Activated naive CD8-positive, alpha-beta T cell treated with anti-CD3 and anti-CD28 coated beads, Interleukin-2, amount 10 ng/mL, durations not matched to agents 7 days and 5 days (primary cell): ENCODE measurements around the gene KCNE1. TPM values are rescaled to one million over a fixed set of nuclear protein-coding genes. Genes with fewer than 3 reads are reported as not detected.
"Not testable (repeated sequence)": the region's sequence is repeated elsewhere in the genome, so short reads cannot be mapped to it uniquely, and the experiment has no call there.

ENCODE experiments used
- ATAC-seq: fragments of 150-1000 bp; cut with Tn5 transposase; one replicate; pipeline ENCODE4 v1.10.0; 2021; ENCODE audit warnings: low read depth, moderate library complexity
- POLR2A ChIA-PET: fragments of 350-600 bp; sonication (Branson Sonifier 250); formaldehyde crosslinking; loops from one replicate; lab custom pipeline; 2021; ENCODE audit warnings: antibody characterized with exemption; lab: Charles Lee
- DNase-seq: peaks from one replicate; pipeline ENCODE4 v3.0.0; 2021
- H3K27ac Mint-ChIP-seq: one replicate; pipeline ENCODE4 v1.8.0; 2022; ENCODE audit warnings: mild to moderate bottlenecking, mixed read lengths
- H3K27me3 Mint-ChIP-seq: one replicate; pipeline ENCODE4 v1.8.0; 2022; ENCODE audit warnings: mild to moderate bottlenecking, moderate library complexity, mixed read lengths
- H3K36me3 Mint-ChIP-seq: one replicate; pipeline ENCODE4 v1.8.0; 2021; ENCODE audit warnings: mild to moderate bottlenecking, mixed read lengths
- H3K4me1 Mint-ChIP-seq: one replicate; pipeline ENCODE4 v1.8.0; 2021; ENCODE audit warnings: mixed read lengths
- H3K4me3 Mint-ChIP-seq: one replicate; pipeline ENCODE4 v1.8.0; 2022; ENCODE audit warnings: mild to moderate bottlenecking, moderate library complexity, mixed read lengths
- H3K9me3 Mint-ChIP-seq: one replicate; pipeline ENCODE4 v1.8.0; 2021; ENCODE audit warnings: mixed read lengths
- total RNA-seq, 2 experiments: library from RNA; stranded (reverse); gene quantifications; one replicate each; pipeline ENCODE4 v1.2.3, GENCODE V29; 2021

The KCNE1 gene
- total RNA-seq, 2 experiments from 2014 or later: 0.33 TPM; not detected in 1

DNA sequence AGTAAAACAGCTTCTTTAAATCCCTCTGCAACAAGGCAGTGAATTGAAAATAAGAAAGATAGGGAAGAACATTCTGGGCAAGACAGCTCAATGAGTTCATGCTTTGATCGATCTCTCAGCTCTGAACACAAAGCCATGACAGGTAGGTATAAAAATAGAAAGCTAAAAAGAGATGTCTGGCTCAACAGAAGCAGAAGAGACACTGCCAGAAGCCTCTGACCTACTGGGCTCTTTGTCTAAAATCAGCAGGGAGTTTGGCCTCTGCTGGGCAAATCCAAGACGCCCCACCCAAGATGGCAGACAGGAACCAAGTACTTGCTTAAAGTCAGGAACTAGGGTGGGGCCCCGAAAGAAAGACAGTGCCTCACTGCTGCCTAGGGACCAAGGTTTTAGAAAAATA, 44.7 kb downstream of the KCNE1 start:
- H3K27me3 Mint-ChIP-seq, H3K4me3 Mint-ChIP-seq, H3K9me3 Mint-ChIP-seq, DNase-seq, H3K27ac Mint-ChIP-seq, H3K36me3 Mint-ChIP-seq, H3K4me1 Mint-ChIP-seq, POLR2A ChIA-PET, ATAC-seq: not testable (repeated sequence)

DNA sequence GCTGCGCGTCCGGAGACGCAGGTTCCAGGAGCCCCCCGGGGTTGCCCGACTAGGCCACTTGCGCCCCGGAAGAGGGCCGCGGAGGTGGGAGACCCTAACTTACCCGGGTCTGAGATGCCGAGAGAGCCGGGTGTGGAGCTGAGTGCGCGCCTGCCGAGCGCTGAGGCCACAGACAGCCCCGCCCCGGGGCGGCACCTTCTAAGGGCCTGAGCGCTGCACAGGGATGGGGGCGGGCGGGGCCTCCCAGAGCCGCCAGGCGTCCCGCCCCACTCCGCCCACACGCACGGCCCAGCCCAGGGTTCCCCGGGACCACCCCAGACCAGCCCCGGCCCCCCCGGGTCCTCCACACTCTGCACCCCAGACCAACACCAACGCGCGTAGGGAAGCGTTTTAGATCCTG, 52.6 kb downstream of the KCNE1 start:
- ATAC-seq, H3K9me3 Mint-ChIP-seq, H3K4me3 Mint-ChIP-seq, H3K36me3 Mint-ChIP-seq, H3K4me1 Mint-ChIP-seq, DNase-seq, H3K27ac Mint-ChIP-seq, H3K27me3 Mint-ChIP-seq, POLR2A ChIA-PET: not testable (repeated sequence)

- not testable (repeated sequence) for H3K27ac Mint-ChIP-seq, H3K4me1 Mint-ChIP-seq, H3K4me3 Mint-ChIP-seq
Measured at GRCh38 chr21:34458266-34458665, 53.7 kb downstream of the KCNE1 start.

GRCh38 chr21:34456180-34456579, 55.8 kb downstream of the KCNE1 start:
- H3K27me3 Mint-ChIP-seq, H3K4me3 Mint-ChIP-seq, ATAC-seq, H3K27ac Mint-ChIP-seq, POLR2A ChIA-PET, DNase-seq, H3K36me3 Mint-ChIP-seq, H3K4me1 Mint-ChIP-seq, H3K9me3 Mint-ChIP-seq: not testable (repeated sequence)

More at GRCh38 chr21:34458266-34458665, 53.7 kb downstream of the KCNE1 start:
- H3K36me3 Mint-ChIP-seq, H3K9me3 Mint-ChIP-seq, H3K27me3 Mint-ChIP-seq, POLR2A ChIA-PET, ATAC-seq, DNase-seq: not testable (repeated sequence)

GRCh38 chr21:34455628-34456027, 56.4 kb downstream of the KCNE1 start:
- H3K36me3 Mint-ChIP-seq, H3K27ac Mint-ChIP-seq, H3K4me1 Mint-ChIP-seq, H3K27me3 Mint-ChIP-seq, DNase-seq, ATAC-seq, H3K9me3 Mint-ChIP-seq, POLR2A ChIA-PET, H3K4me3 Mint-ChIP-seq: not testable (repeated sequence)

GRCh38 chr21:34447018-34447417, 65.0 kb downstream of the KCNE1 start:
- POLR2A ChIA-PET, H3K4me3 Mint-ChIP-seq, H3K36me3 Mint-ChIP-seq, H3K4me1 Mint-ChIP-seq, DNase-seq, H3K27me3 Mint-ChIP-seq, H3K9me3 Mint-ChIP-seq, H3K27ac Mint-ChIP-seq, ATAC-seq: not testable (repeated sequence)

- POLR2A ChIA-PET, ATAC-seq, H3K27me3 Mint-ChIP-seq, H3K27ac Mint-ChIP-seq, H3K4me3 Mint-ChIP-seq, DNase-seq, H3K9me3 Mint-ChIP-seq, H3K36me3 Mint-ChIP-seq, H3K4me1 Mint-ChIP-seq: not testable (repeated sequence)
Measured at GRCh38 chr21:34443486-34443885, 68.5 kb downstream of the KCNE1 start.

- H3K27me3 Mint-ChIP-seq, H3K9me3 Mint-ChIP-seq, H3K27ac Mint-ChIP-seq, H3K36me3 Mint-ChIP-seq, H3K4me1 Mint-ChIP-seq, DNase-seq, POLR2A ChIA-PET, ATAC-seq, H3K4me3 Mint-ChIP-seq: not testable (repeated sequence)
Measured at GRCh38 chr21:34429710-34430109, 82.3 kb downstream of the KCNE1 start.

- ATAC-seq, H3K4me3 Mint-ChIP-seq, H3K27ac Mint-ChIP-seq, H3K36me3 Mint-ChIP-seq, H3K27me3 Mint-ChIP-seq, H3K9me3 Mint-ChIP-seq, H3K4me1 Mint-ChIP-seq, DNase-seq, POLR2A ChIA-PET: not testable (repeated sequence)
Measured at GRCh38 chr21:34428441-34428840, 83.6 kb downstream of the KCNE1 start.

DNA sequence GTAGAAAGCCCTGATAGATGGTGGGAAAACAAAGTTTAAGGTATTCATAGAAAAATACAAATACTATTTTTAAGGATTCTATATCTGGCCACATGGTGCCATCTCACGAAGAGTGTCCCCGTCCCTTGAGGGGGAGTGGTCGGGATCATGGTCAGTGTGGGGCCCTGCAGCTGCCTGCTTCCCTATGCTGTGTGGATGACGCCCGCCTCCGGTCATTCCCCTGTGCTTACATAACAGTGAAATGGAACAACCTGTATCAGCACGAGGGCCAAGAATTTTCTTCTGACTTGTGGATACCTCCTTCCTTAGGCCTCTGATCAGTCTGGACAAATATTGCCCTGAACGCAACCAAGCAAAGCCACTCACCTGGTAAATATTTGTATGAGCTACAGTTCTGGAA, 84.7 kb downstream of the KCNE1 start:
- H3K4me1 Mint-ChIP-seq, H3K36me3 Mint-ChIP-seq, ATAC-seq, H3K9me3 Mint-ChIP-seq, DNase-seq, H3K4me3 Mint-ChIP-seq, POLR2A ChIA-PET, H3K27ac Mint-ChIP-seq, H3K27me3 Mint-ChIP-seq: not testable (repeated sequence)

DNA sequence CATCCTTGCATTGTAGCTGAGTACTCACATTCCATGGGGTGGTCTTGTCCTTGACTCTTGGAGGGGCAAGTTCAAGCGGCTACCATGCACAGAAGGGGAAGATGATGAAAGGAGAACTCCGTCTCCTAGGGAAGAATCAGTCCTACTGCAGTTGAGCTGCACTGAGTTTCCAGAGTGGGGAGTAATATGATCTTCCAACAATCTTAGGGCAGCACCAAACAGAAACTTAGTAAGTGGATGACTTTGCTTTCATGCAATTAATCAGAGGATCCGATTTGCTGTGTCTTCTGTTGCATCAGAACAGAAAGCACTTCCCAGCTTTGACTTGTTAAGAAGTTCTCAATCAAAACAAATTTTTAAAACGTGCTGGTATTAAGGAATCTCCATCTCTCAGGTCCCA, 88.2 kb downstream of the KCNE1 start, which contains the start of gene SMIM34:
Gene SMIM34, minus strand, starts transcription at position 147 of the 400 bp plus-strand sequence. Its CDS starts 112 bp downstream, at position 35.
- DNase-seq, H3K27me3 Mint-ChIP-seq, POLR2A ChIA-PET, ATAC-seq, H3K27ac Mint-ChIP-seq, H3K9me3 Mint-ChIP-seq, H3K36me3 Mint-ChIP-seq, H3K4me1 Mint-ChIP-seq, H3K4me3 Mint-ChIP-seq: not testable (repeated sequence)

GRCh38 chr21:34417448-34418077, 94.4 kb downstream of the KCNE1 start:
- POLR2A ChIA-PET, H3K9me3 Mint-ChIP-seq, H3K4me3 Mint-ChIP-seq, H3K4me1 Mint-ChIP-seq, ATAC-seq, H3K27me3 Mint-ChIP-seq, DNase-seq, H3K27ac Mint-ChIP-seq, H3K36me3 Mint-ChIP-seq: not testable (repeated sequence)

DNA sequence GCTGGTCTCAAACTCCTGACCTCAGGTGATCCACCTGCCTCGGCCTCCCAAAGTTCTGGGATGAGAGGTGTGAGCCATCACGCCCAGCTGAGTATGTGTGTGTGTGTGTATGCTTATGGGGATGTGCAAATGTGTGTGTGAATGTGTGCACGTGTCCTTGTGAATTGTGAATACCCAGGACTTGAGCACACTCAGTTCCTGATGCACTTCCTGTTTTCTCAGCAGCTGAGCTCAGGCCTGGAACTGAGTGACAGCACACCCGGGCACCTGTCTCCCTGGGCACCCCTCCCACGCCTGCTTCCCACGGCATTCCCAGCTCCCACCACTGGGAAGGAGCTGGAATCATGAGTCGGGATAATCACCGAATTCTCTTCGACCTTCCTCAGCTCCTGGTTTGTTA, 104.7 kb downstream of the KCNE1 start:
- POLR2A ChIA-PET, H3K4me3 Mint-ChIP-seq, H3K36me3 Mint-ChIP-seq, H3K27ac Mint-ChIP-seq, H3K4me1 Mint-ChIP-seq, H3K9me3 Mint-ChIP-seq, DNase-seq, ATAC-seq, H3K27me3 Mint-ChIP-seq: not testable (repeated sequence)

DNA sequence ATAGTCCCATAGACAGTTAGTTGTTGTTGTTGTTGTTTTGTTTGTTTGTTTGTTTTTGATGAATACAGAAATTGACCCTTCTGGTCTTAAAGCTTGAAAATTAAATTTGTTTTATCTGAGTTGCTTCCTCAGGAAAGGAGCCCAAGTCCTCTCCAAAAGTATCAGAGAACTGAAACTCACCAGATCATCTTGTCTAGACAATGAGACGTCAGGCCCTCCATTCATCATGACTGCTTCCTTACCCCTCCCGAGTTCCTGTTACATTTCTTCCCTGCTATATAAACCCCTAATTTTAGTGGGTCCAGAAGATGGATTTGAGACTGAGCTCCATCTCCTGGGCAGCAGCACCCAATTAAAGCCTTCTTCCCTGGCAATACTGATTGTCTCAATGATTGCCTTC, 105.3 kb downstream of the KCNE1 start:
- H3K4me3 Mint-ChIP-seq, H3K9me3 Mint-ChIP-seq, H3K36me3 Mint-ChIP-seq, H3K27ac Mint-ChIP-seq, DNase-seq, H3K27me3 Mint-ChIP-seq, POLR2A ChIA-PET, H3K4me1 Mint-ChIP-seq, ATAC-seq: not testable (repeated sequence)
